ENCODE results near the gene PALD1.

The PALD1 gene

DNA sequence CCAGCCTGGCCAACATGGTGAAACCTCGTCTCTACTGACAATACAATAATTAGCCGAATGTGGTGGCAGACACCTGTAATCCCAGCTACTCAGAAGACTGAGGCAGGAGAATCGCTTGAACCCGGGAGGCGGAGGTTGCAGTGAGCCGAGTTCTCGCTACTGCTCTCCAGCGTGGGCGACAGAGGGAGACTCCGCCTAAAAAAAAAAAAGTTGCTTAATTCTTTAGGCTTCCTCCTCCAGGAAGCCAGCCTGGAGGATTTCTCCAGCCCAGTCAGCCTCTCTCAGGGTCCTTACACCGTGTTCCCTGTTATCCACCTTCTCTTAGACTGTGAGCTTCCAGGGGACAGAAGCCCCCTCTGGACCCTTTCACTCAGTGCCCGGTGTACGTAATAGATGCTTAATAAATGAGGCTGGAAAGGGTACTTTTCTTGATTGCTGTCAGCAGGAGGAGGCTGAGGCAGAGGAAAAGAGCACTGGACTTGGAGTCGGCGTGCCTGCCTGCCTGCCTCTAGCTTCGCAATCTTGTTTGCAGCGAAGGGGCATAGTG, 20.7 kb upstream of the PALD1 start:
- DNase-seq (ENCODE audit: low spot score), result no peak

DNA sequence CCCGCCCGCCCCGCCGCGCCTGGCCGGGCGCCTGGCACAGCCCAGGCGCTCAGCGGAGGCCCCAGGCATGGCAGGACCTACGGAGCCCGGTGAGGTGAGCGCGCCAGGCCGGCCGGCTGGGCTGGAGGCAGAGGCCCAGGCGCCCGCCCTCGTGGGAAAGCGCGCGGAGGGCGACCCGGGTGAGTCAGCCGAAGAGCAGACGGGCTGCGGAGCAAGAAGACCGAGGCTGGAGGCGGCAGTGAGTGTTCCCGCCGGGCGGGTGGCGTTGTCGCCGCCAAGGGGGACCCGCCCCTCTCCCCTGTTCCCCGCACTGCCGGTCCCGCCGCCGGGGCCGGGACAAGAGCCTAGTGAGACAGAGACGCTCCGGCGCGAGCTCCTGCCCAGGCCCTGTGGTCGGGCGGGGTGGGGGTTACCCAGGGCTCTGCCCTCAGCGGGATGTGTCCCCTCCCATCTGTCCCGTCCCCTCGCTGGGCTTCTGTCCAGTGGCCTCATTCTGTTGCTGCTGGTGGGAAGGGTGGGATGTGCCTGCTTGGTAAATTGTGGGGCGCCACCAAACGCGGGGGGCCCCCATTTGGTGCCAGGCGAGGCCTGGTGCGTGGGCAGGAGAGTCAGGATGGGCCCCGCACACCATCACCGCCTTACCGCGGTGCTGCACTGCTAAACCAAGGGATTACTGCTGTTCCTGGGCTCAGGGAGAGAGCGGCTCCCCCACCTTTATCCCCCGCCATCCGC, 20.1 kb upstream of the PALD1 start:
- DNase-seq (ENCODE audit: low spot score), result no peak

DNA sequence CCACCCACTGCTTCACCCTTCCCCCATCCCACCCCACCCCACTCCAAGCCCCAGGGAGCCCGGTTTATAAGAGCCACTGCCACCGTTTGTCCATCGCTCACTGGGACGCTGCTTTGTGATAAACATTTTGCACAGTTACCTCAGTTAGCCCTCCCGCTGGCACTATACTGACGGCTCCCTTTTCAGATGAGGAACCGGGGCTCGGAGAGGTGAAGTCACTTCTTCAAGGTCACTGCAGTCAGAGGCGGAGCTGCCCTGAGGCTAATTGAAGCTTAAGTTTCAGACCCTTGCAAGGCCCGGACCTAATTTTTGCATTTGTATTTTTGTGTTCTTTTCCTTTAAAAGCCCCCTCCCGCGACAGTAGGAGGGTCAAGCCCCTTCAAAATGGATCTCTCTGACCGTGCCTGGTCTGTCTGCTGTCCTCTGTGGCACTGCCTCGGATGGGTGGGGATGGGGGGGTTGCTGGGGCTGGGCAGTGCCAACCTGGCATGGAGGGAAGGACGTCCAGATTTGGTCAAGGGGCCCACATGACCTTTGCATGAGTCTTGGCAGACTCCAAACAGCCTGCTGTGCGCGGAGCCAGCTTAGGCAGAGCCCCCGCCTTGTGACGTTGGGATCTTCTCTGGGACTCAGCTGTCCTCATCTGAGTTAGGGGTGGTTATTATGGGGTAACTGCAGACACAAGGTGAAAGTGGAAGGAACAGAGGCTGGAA, 19.4 kb upstream of the PALD1 start:
- no peak for DNase-seq (ENCODE audit: low spot score)

DNA sequence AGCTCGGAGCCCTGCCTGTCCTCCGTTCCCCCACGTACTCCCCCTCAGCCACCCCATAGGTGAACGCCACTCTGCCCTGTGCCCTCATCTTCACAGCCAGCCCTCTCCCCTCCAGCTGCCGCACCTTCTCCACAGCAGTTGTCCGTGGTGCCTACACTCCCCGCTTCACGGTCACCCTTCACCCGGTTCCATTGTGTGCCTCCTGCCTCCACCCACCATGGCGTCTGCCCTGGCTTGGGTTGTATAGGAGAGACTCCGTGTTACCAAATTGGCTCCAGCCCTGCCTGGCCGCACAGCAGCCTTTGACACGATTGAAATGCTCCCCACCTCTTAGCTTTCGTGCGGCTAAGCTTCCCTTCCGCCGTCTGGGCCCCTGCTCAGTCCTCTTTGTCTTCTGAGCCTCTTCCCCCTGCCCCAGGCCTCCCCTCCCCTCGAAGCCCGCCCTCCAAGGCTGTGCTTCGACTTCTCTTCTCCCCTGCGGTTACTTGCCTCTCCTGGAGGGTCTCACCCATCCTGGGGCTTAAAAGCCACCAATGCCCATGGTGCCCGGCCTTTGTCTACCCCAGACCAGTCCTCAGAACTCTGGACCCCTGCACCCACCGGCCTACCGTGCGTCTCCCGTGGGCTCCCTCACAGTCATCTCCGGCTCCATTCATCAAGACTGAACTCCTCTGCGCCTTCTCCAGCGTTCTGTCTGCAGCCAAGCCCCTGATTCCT, 18.6 kb upstream of the PALD1 start:
- DNase-seq (ENCODE audit: low spot score), result no peak

DNA sequence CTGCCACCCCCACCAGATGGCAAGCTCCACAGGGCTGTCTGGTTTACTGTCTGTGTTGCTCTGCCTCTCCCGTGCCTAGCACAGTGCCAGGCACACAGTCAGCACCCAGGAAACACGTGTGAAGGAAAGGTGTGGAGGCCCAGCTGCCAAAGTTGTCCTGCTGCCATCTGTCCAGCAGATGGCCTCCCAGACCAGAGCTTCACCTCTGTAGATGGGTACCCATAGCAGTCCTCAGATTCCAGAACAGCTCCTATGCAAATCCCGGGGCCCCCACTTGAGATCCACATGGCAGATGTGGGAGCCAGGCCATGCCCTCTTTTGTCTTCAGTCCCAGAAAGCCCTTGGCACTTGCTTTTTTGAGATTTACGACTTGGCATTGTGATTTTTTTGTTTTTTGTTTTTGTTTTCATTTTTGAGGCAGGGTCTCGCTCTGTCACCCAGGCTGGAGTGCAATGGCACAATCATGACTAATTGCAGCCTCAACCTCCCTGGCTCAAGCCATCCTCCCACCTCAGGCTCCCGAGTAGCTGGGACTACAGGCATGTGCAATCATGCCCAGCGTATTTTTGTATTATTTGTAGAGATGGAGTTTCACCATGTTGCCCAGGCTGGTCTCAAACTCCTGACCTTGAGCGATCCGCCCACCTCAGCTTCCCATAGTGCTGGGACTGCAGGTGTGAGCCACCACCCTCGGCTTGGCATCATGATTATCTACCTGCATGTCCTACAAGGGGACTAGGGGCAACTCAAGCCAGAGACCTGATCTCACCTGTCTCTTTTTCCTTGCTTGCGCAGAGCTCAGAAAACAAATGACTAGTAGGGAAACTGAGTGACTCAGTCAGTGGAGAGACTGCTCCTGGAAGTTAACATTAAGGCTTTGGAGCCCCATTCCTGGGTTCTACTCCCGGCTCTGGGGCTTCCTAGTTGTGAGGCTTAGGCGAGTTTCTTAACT, 16.9 kb upstream of the PALD1 start:
- DNase-seq (ENCODE audit: low spot score), result peak; percentile 73

DNA sequence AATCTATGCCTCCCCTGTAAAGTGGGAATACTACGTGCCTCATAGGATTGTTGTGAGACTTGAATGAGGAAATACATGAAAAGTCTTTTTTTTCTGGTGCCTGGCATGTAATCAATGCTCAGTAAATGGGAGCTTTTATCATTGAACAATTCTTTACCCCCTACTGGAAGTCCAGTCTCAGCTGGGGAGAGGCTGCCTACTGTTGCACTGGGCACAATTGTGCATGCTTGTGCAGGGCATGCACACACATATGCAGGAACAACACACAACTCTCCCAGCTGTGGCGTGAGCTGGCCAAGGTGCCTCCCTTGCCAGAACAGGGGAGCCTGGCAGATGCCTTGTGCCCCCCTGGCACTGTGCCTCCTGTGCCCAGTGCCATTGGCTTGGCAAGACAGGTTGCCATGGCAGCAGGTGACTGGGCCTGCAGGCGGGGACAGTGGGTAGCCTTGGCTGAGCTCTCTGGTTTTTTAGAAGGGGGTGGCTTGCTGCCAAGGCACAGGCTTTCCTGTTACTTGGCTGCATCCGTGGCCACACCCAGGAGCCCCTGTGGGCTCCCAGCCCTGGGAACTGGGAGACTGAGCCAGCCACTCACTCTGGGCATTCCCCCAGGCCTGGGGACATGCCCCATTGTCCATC, 16.1 kb upstream of the PALD1 start:
- peak; percentile 10 for DNase-seq (ENCODE audit: low spot score)

DNA sequence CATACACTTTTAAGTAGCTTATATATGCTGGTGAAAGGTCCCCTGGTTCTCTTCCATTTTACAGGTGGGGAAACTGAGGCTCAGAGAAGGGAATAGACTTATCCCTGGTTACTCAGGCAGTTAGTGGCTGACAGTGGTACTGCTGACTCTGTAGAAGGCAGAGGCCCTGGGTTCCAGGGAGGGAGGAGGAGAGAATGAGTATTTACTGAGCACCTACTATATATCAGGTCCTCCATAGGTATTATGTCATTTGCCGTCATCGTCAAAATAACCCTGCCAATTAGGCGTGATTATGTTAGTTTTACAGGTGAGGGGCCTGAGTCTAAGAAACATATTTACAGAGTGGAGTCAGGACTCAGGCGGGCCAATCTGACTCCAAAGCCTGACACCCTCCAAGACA, 13.3 kb upstream of the PALD1 start:
- no peak for DNase-seq (ENCODE audit: low spot score)

DNA sequence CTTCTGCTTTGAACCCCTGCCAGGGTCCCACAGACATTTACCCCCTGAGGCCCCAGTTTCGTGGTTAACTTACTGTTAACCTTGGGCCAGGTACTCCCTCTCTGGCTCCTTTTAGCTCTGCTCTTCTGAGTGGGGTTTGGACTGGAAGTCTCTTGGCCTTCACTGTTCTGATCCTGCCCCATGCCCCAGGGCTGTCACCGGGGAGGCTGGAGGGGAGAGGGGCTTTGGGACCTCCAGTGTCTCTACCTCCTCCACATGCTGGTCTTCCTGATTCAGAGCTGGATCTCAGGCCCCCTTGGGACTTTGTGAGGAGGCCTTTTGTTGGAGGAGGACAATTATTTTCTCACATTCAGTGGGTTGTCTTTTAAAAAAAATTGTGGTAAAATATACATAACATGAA, 12.7 kb upstream of the PALD1 start:
- no peak for DNase-seq (ENCODE audit: low spot score)

DNA sequence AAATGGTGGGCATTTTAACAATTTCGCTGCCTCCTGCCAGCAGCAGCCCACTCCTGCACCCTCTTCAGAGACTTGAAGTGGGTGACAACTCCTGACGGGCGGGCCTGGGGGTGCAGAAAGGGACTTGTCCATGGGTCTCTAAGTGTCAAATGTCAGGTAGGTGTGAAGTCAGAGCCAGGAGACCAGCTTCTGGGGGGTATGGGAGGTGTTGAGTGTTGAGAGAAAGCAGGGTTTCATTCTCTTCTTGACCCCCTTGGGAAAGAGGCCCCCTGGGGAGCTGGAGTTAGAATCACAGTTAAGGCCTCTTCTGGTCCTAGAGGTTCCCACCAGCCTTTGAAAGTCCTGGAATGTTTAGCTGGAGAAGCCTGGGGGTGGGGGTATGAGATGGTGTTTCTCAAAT, 11.6 kb upstream of the PALD1 start:
- DNase-seq (ENCODE audit: low spot score), result no peak

DNA sequence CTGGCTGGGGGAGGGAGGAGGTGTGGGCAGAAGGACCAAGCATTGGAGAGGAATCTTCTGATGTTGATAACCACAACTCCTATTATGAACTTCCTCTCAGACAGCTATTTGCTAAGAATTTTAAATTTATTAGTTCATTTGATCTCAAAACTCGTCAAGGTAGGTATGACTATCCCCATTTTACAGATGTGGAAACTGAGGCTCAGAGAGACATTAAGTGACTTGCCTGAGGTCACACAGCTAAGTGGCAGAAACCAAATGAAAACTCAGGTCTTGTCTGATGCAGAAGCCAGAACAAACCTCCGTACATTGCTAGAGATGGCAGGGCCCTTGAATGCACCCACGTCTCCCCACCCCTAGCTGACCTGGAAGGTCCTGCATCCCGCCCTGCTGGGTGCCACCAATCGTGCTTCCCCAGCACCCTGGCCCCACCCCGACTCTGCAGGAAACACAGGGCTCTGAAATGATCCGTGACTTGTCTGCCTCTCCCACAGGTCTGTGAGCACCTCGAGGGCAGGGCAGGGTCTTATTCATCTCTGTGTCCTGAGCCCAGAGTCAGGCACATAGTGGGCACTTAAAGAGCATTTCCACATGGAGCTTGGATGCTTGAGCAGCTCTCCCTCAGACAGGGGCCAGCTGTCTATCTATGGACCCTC, 5.6 kb upstream of the PALD1 start:
- DNase-seq (ENCODE audit: low spot score), result no peak

DNA sequence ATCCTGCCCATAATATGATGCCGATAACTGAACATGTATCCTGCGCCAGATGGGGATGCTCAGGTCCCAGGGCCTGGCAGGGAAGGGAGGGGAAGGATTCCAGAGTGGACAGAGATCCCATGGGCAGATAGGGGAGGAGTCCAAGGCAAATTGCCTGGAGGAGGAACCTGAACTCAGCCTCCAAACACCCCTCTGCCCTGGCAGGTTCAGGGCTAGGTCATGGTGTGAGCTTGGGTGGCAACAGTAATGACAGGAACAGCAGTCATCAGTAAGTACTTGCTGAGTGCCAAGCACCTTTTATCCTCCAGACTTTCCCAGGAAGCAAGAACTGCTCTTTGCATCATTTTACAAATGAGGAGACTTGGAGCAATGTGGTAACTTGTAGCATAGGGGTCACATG, 3.8 kb upstream of the PALD1 start:
- DNase-seq (ENCODE audit: low spot score), result no peak

DNA sequence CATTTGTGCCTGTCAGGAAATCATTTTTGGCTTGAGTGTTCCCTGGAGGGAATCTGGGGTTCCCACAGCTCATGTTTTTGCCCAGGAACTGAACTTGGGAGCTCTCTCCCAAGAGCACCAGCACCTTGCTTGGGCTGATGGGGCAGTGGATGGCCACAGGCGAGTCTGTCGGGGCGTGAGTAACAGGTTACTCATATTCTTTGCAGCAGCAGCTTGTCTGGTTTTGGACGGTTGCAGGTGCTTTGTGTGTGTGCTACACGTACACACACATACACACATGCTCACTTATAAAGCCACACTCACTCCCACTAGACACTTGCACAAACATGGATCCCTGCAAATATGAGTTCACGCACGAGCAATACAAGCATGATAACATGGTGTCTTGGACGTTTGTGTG, 2.9 kb upstream of the PALD1 start:
- peak; percentile 66 for DNase-seq (ENCODE audit: low spot score)

DNA sequence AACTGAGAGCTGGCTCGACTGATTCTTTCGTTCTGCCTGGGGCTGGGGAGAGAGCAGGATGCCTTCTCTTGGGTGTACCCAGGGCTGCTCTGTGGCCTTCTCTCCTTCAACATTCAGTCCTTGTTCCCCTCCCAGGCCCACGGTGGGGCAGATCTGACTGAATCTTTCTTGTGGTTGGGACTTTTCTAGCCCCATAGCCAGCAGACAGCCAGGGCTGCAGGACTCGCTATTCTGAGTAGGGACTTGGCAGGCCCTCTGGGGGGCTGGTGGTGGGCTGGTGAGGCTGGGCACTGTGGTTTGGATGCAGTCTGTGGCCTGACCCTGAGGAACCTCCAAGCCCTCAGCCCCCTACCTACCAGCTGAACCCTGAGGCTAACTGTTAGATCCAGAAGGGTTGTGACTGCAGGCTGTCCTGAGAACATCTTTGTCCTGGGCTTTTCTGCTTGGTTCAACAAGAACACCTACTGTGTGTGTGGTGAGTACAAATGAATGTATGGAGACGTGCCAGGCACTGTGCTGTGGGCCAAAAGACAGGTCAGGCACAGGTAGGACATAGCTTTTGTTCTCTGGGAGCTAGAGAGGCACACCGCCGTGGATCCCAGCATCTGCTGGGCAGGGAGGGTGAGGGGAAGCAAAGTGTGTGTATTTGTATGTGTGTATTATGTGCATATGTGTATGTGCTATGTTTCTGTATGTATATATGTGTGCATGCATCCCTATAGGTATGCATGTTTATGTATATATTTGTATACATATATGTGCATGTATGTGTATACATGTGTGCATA, 2.1 kb upstream of the PALD1 start:
- no peak for DNase-seq (ENCODE audit: low spot score)

DNA sequence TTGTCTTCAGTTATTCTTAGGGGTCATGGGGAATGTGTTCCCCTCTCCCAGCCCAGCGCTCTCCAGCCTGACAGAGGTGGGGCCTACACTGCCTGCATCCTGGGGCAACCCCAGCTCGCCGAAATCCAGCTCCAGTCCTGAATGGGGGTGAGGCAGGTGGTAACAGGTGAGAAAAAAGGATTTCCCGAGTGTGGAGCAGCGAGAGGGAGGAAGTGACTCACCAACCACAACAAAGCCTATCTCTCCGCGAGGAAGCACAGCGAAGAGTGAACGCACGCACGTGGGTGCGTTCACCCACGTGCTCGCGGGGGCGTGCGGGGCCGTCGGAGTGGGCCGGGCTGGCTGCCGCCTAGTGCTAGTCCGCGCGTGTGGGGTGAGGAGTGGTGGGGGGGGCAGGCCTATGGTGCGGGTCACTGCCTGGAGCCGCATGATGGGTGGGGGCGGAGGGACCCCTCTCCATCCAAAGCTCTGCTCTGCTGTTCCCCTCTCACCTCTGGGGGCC, 855 bp upstream of the PALD1 start:
- peak; percentile 76 for DNase-seq (ENCODE audit: low spot score)

DNA sequence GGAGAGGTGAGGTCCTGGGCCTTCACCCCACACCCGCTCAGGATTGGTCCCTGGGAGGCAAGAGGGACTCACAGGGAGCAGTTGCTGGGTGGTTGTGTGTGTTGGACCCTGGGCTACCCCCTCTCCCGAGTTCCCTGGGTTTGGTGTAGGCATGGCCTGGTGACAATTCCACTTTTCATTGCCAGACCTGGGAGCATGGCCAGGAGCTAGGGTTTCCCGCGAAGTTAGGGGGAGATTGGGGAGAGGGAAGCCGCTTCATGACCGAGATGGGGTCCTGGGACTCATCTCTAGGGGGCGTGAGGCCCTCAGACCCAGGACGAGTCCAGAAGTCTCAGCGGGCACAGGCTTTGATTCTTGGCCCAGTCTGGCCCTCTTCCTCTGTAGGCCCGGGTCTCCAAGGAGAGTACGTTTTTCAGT, 606 bp downstream of the PALD1 start:
- DNase-seq (ENCODE audit: low spot score), result peak; percentile 28

DNA sequence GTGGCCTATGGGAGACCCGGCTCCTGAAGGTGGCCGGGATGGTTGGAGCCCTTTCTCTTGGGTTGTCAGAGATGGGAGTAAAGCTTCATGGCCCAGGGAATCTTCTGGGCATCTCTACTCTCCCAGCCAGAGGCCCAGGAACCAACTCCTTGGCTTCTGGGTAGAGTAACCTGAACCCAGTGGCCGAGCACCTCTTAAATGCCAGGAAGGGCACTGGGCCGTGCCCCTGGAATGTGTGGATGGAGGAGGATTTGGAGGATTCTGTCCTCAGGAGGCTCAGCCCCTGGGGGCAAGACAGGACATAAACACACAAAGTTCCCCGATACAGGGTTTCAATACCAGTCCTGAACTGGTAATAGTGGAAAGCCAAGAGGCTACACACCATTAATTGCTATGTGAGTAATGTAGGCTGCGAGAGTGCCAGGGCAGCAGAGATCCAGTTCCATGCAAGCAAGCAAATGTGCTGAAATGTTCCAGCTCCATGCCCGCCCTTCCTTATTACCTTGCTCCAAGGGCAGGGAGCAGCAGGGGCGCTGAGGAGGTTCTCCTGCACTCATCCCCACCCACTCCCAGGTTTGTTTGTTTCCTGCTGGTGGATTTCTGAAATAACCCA, 1.2 kb downstream of the PALD1 start:
- peak; percentile 40 for DNase-seq (ENCODE audit: low spot score)

DNA sequence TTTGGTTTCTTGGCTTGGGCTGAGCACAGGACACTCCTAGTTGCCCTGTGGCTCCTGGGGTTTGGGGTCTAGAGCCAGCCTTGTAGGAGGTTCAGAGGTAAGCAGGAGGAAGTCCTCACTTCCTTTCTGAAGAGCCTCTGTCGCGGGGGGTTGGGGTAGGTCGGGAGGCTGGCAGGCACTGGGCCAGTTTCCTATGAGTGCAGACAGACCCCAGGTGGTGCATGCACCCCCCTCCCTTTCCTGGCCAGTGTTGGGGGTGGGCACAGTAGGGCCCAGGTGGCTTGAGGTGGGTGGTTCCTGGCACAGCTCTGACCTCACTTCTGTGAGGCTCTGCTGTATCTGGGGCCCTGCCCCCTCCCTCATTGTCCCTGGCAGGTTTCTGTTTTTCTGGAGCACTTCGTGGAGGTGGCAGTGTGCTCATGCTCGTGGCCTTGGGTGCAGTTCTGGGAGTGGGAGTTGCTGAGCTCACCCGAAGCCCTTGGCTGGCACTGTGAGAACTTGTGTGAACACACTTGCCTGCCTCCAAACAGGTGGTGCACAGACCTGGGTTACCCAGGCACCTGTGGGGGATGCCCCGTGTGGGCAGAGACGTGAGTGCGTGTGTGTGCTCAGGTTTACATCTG, 1.8 kb downstream of the PALD1 start:
- DNase-seq (ENCODE audit: low spot score), result no peak

DNA sequence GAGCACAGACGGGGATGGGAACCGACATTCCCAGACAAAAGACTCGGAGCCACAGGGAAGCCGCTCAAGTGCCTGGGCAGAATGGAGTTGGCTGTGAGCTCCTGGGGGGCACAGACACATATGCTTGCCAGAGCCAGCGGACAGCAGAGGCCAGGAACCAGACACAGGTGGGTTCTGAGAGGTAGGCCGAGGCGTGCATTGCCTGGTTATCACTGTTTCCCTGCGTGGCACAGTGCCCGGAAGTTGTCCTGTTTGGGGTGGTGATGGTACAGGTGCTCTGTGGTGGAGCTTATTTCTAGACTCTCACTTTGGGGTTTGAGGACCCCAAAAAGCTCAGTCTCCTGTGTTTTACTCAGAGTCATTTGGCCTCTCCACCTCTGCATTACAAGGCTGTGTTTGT, 2.5 kb downstream of the PALD1 start:
- no peak for DNase-seq (ENCODE audit: low spot score)
